Right lung (tissue), 5 donors: ENCODE results near the gene CNTNAP5. TPM values are rescaled to one million over a fixed set of nuclear protein-coding genes. Genes with fewer than 3 reads are reported as not detected.

ENCODE experiments used
- DNase-seq, 2 donors: peaks; one replicate each; pipeline ENCODE4 v3.0.0-alpha.2; 2013
- polyA plus RNA-seq, 5 donors: library from polyadenylated mRNA; unstranded; fragments of 120-200 nt; gene quantifications; one replicate each; pipeline versions ENCODE4 v1.2.1 to v1.2.3, GENCODE V29; 2013; ENCODE audit warnings: inconsistent platforms in 1 of 5, low replicate concordance in 1 of 5; ENCODE audit not compliant: insufficient read length in 5 of 5, insufficient read depth in 1 of 5

The CNTNAP5 gene
- polyA plus RNA-seq, 5 donors: 0.01 to 0.12 TPM; not detected in 3

- DNase-seq: no peak
These were observed 128.6 kb downstream of the CNTNAP5 start for GRCh38 chr2:124153713-124154112.

GRCh38 chr2:124159166-124159565 lies 134.1 kb downstream of the CNTNAP5 start:
- peak; percentile 12 to 27 for DNase-seq

- DNase-seq: no peak
These were observed 136.5 kb downstream of the CNTNAP5 start for GRCh38 chr2:124161542-124161941.

GRCh38 chr2:124162256-124162655 lies 137.2 kb downstream of the CNTNAP5 start:
- DNase-seq: no peak

GRCh38 chr2:124163840-124164239 lies 138.8 kb downstream of the CNTNAP5 start:
- DNase-seq: peak in 1 of 2 donors; percentile 7

GRCh38 chr2:124165698-124166097 lies 140.6 kb downstream of the CNTNAP5 start:
- no peak for DNase-seq

GRCh38 chr2:124171472-124172063 lies 146.5 kb downstream of the CNTNAP5 start:
- no peak for DNase-seq

GRCh38 chr2:124178719-124179118 lies 153.6 kb downstream of the CNTNAP5 start:
- DNase-seq: no peak

- DNase-seq: peak in 1 of 2 donors; percentile 2
These were observed 155.5 kb downstream of the CNTNAP5 start for GRCh38 chr2:124180635-124181034.

GRCh38 chr2:124186801-124187200 lies 161.7 kb downstream of the CNTNAP5 start:
- no peak for DNase-seq

- no peak for DNase-seq
These were observed 162.9 kb downstream of the CNTNAP5 start for GRCh38 chr2:124187948-124188347.

GRCh38 chr2:124193706-124194105 lies 168.6 kb downstream of the CNTNAP5 start:
- no peak for DNase-seq

- no peak for DNase-seq
These were observed 176.6 kb downstream of the CNTNAP5 start for GRCh38 chr2:124201713-124202112.

GRCh38 chr2:124209441-124209840 lies 184.4 kb downstream of the CNTNAP5 start:
- DNase-seq: no peak

- no peak for DNase-seq
These were observed 186.4 kb downstream of the CNTNAP5 start for GRCh38 chr2:124211461-124211860.

GRCh38 chr2:124213977-124214587 lies 189.0 kb downstream of the CNTNAP5 start:
- DNase-seq: no peak

GRCh38 chr2:124246170-124246569 lies 221.1 kb downstream of the CNTNAP5 start:
- DNase-seq: no peak

GRCh38 chr2:124248386-124248785 lies 223.3 kb downstream of the CNTNAP5 start:
- peak; percentile 9 to 13 for DNase-seq

GRCh38 chr2:124250433-124250832 lies 225.3 kb downstream of the CNTNAP5 start:
- no peak for DNase-seq

- DNase-seq: no peak
These were observed 229.5 kb downstream of the CNTNAP5 start for GRCh38 chr2:124254621-124255020.

GRCh38 chr2:124257120-124257519 lies 232.0 kb downstream of the CNTNAP5 start:
- no peak for DNase-seq

GRCh38 chr2:124258140-124258880 lies 233.2 kb downstream of the CNTNAP5 start:
- DNase-seq: no peak

- no peak for DNase-seq
These were observed 236.4 kb downstream of the CNTNAP5 start for GRCh38 chr2:124261456-124261855.
